Midbrain (tissue), 1 donor: ENCODE results near the gene ADGRG6.
"Not testable (repeated sequence)": the region's sequence is repeated elsewhere in the genome, so short reads cannot be mapped to it uniquely, and the experiment has no call there.

ENCODE experiments used
- DNase-seq: peaks from one replicate; lab custom pipeline; 2025; lab: John Stamatoyannopoulos, UW

The ADGRG6 gene

DNA sequence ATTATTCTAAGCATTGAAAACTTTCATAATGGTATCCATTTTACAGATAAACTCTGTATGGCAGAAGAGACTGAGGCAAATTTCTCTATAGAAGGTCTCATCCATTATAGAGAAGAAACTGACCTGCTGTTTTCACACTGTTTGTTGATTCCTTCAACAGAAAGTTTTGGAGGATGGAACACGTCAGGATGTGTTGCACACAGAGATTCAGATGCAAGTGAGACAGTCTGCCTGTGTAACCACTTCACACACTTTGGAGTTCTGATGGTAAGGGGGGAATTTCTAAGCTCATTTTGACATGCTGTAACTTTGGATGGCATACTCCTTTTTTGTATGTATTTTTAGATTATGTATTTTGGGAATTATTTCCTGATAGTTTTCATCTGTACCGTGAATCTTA, 109.3 kb downstream of the ADGRG6 start:
- DNase-seq, result no peak

DNA sequence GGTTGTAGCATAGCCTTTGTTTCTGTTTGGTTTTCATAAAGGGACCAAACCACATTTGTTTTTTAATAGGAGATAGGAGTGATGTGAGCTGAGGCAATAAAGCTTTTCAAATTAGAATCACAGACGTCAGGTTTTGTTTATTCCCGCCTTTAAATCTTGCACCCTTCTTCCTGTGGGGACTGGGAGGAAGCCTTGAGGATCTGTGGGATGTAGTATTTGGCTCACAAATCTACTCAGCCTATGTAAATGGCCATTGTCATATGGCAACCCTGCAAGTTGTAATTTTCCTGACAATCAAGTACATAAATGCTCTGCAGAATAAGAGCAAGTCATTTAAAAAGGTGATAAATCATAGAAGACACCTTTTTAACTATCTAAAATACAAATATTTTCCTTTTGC, 110.4 kb downstream of the ADGRG6 start:
- no peak for DNase-seq

DNA sequence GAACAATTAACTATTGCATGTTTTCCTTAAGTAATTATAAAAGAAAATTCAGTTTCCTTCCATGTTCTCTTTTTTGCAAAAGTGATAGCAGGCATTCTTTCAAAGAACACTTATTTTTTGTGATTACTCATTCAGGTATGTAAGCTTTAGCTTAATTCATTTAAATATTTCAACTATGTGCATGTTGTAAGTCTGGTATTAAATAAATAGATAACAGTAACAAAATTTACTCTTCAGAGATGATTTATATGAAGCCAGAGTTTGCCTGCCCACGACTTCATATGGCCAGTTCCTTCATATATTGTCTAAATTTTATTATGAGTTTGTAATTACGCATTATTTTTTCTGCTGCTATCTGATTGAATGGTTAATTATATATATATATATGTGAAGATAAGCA, 110.9 kb downstream of the ADGRG6 start:
- no peak for DNase-seq

DNA sequence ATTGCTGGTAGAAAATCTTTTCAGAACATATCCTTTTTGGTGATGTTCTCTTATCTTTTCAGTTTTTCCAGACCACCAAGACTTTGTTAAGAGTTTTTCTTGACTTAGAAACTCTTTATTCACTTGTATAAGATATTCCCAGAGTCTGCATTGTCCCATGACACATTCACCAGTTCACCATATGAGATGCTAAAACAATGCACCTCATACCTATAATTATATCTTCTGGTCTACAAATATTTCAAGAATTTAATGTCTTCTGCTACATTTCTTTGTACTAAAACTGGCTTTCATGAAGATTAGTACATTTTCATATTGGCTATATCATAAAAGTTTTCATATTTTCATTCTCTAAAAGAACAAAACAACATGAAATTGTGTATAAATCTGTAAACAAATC, 111.3 kb downstream of the ADGRG6 start:
- DNase-seq, result no peak

DNA sequence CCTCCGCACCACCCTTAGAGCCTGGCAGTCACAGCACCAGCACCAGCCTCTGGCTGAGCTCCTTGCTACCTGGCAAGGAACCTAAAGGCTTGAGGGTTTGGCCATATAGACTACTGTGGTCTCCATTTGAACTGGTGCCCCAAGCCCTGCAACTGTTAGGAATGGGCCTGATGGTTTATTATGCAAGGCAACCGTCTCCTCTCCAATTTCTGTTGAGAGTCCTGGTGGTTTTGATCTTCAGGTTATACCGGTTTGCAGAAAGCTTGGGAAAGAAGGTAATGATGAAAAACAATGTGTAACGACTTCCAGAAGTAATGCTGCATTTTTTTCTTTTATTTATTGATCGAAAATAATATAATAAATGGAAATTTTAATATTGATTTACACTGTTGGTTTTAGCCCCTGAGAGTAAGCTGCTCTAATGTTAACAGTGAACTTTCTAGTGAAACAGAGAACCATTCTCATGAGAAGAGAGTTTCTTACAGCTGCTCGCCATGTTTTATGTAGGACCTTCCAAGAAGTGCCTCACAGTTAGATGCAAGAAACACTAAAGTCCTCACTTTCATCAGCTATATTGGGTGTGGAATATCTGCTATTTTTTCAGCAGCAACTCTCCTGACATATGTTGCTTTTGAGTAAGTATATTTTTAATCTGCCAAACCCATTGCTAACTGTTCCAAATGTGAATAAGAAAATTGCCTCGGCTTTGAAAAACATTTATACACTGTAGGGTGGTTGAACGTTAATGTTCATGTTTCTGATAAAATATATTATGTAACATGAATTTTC, 112.8 kb downstream of the ADGRG6 start:
- no peak for DNase-seq

DNA sequence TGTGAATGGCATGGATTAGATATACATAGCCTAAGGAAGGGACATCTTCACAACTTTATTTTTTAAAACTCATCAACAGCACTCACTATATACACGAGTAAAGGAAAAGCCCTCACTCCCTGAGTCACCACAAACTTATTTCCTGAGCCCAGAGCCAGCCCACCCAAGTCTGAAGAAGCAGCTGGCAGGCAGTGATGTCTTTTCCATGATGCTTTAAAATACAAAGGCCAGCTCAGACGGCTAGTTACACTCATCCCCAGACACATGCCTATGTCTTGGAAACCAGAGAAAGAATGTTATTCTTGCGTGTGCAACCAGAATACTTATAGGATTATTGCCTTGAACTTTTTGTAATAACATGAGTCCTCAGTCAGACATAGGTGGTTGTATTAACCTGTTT, 114.4 kb downstream of the ADGRG6 start:
- no peak for DNase-seq

DNA sequence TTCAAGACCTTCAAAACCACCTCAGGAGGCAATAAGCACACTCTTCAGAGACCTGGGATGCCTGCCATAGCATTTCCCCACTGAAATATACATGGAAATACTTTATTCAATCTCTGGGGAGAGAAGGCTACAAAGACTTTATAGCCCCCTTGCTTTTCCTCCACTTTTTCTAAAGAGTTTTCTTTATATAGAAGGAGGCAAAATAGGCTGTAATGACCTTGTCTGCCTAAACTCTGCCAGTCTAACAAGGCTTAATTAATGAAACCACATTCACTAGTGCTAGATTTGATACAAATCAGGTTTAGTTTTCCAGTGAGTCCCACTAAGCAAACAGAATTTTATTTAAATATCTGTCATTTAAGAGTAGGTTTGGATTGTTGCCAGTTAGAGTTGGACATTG, 114.9 kb downstream of the ADGRG6 start:
- no peak for DNase-seq

DNA sequence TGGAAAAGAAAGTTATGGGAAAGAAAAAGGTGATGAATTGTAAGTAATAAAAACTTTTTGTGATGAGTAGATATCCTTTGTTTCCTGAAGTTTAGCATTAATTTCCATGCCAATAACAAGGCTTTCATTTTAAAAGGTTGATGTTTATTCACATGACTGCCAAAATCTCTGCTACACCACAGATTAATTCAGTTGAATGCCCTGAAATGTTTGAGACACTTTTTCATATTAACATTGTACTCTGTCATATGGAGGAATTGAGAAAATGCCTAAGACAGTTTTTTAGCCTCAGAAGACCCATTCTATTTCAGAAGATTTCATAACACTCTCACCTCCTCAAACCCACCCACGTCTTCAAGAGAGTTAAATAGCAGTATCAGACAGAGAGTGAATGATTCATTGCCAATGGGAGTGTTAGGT, 115.5 kb downstream of the ADGRG6 start:
- no peak for DNase-seq

DNA sequence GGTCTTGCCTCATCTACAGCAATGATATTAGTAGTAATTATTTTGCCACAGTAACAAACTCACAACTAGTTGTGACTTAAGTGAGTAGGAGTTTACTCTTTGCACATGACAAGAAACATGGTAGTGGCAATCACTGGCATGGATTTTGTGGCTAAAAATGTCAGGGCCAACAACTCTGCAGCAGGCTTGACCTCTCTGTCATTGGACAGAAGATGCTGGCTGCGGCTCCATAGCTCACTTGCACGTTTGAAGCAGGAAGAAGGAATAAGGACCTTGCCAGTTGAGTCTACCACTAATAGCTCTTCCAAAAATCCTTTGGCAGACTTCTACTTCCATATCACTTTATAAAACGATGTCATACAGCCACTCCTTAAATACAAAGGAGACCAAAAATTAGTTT, 117.3 kb downstream of the ADGRG6 start:
- no peak for DNase-seq

DNA sequence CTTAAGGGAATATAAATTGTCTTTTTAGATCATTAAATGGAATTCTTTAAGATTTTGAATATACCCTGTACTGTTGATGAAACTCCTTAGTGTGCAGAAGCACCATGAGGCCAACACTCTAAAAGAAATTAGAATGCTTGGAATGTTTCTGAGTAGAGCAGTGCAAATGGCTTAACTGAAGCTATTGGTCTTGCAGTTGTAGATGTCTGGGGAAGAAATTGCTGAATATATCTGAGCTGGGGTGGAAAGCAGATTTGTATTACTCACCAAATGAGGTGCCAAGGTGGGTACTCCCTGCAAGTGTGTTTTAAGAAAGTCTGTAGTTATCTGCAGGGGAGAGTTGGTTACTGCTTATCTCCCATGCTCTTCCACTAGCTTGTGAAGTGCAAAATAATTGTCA, 119.0 kb downstream of the ADGRG6 start:
- DNase-seq, result no peak

DNA sequence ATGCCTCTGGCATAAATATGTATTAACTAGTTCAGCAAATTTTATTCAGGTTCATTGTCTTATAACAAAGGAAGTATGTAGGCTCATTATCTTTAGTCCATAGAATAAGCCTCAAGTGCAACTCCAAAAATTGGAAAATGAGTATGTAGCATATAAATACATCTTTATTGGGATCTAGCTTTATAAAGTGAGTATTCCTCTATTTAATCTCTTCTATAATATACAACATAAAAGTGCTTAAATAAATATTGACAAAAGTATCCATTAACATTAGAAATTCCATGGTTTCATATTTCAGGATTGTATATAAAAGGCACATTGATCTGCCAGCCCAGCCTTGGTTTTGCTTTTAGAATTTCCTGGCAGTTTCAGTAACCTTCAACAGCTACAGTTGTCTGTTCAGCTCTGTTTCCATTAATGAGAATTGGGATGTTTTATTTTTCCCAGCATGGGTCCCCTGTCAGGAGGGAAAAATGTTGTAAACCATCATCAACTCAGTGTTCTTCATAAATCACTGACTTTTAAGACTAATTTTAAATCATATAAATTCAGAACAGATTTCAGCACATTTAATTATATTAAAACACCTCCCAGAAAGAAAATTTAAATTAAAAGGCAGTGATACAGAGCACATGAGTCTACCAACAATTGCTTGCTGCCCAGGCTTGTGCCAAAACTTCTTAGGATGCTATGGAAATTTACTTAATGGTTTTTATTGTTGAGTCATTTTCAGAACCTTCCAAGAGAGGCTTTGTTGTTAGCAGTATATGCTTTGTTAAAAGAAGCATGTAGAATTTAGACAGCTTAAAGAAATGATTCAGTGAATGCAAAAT, 119.7 kb downstream of the ADGRG6 start:
- no peak for DNase-seq

DNA sequence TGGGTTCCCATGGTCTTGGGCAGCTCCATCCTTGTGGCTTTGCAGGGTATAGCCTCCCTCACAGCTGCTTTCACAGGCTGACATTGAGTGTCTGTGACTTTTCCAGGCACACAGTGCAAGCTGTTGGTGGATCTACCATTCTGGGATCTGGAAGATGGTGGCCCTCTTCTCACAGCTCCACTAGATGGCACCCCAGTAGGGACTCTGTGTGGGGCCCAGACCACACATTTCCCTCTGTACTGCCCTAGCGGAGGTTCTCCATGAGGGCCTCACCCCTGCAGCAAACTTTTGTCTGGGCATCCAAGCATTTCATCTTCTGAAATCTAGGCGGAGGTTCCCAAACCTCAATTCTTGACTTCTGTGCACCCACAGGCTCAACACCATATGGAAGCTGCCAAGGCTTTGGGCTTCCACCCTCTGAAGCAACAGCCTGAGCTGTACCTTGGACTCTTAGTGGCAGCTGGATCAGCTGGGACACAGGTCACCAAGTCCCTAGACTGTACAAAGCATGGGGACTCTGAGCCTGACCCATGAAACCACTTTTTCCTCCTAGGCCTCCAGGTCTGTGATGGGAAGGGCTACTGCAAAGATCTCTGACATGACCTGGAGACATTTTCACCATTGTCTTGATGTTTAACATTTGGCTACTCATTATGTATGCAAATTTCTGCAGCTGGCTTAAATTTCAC, 124.8 kb downstream of the ADGRG6 start:
- DNase-seq, result not testable (repeated sequence)

DNA sequence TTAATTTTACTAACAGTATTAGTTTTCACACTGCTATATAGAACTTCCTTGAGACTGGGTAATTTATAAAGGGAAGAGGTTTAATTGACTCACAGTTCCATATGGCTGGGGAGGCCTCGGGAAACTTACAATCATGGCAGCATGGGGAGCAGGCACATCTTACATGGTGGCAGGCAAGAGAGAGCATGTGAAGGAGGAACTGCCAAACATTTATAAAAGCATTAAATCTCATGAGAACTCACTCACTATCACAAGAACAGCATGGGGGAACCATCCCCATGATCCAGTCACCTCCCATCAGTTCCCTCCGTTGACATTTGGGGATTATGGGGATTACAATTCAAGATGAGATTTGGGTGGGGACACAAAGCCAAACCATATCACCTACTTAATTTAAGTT, 126.7 kb downstream of the ADGRG6 start:
- DNase-seq, result not testable (repeated sequence)

DNA sequence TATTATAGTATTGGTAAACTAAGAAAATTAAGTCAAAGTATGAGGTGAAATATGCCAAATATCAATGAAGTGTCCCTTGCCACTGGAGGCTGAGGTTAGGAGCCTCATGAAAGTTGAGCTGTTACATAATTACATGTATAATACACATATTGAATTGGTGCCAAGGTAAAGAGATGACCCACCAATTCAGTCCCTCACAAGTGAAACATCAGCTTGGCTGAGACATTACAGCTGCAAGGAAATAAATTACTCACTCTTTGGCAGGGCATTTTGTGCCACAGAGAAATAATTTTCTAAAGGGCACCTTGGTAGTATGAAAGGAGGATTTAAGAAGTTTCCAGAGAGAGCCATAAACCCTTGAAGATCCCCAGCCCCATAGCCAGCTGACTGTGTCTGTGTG, 127.4 kb downstream of the ADGRG6 start:
- DNase-seq, result no peak

DNA sequence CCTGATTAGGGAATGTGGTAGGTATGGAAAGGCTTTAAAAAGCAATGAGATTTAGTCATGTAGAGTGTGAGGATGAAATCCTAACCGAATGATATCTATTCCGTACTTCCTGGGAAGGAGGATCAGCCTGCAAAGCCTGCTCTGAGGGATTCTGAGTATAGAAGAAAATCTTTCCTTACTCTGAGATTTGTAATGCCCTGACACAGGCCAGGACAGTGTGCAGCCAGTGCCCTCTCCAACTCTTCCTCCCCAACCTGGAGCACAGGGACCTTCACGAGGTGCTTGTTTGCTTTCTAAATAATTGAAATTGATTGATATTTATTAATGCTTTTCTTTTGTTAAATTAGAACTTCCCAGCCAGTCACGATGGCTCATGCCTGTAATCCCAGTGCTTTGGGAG, 131.6 kb downstream of the ADGRG6 start:
- DNase-seq, result no peak

DNA sequence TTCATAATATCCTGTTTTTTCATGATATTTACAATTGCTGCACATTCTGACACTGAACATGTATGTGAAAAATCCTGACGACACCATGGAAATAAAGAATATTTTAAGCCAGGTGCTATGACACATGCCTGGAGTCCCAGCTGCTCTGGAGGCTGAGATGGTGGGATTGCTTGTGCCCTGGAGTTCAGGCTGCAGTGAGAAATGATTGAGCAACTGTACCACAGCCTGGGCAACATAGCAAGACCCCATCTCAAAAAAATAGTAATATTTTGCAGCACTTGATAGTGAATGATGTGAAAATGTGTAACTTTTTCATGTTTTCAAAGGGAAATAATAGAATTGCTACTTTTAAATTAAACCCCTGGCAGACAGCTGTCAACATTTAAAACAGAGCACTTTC, 137.1 kb downstream of the ADGRG6 start:
- no peak for DNase-seq

DNA sequence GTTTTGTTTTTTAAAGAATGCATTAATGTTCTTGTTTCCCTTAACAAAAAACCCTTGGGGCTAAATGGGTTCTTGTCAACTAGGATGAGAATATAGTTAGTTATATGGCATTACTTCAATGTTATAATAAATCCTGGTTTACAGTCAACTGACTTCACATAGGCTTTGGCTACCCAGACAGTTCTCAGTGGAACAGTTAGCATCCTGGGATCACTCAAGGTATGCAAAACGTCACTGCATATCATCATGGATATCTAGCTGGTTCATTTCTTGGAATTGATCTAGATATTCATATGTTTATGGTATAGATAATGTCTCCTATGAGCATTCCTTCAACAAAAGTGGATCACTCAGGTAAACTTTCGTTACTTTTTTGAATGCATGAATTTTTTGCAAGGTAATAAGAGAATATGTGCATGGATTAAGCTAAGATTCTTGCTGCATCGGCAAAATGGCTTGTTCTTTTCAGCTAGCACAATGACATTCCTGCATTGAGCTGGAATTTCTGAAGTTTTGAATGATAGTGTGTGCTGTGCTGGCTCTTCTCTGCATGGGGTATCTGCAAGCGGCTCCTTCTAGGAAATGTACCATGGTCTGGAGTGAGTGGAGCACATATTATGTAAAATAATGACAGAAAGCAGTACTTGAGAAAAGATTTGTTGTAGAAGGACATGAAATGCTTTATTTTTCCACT, 138.9 kb downstream of the ADGRG6 start:
- no peak for DNase-seq

DNA sequence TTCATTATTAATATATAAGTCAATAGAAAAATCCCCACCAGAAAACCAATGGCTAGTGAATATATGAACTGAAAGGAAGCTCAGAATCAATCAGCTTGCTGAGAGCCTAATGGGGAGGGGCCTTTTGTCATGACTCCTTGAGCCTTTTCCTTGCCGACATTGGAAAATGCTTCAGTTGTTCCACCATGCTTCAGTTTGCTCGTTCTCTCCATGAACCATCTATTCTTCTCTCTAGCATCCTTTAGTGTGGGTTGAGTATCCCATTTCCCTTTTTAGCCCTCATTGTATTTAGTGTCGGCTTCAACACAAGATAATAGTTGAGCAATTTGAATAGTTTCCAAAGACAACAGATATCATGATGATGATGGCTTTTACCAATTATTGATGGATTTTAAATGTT, 139.9 kb downstream of the ADGRG6 start:
- DNase-seq, result no peak

DNA sequence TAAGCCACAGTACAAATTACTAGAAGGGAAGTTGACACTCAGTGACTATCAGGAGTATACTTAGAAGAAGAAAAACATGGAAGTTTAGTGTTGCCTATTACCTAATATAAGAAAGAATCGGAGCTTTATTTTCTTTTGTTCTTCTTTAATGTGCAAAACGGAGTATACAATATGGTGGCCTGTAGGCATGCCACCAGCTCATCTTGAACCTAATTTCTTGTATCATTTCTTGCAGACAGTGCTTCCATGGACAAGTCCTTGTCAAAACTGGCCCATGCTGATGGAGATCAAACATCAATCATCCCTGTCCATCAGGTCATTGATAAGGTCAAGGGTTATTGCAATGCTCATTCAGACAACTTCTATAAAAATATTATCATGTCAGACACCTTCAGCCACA, 141.3 kb downstream of the ADGRG6 start:
- DNase-seq, result no peak

DNA sequence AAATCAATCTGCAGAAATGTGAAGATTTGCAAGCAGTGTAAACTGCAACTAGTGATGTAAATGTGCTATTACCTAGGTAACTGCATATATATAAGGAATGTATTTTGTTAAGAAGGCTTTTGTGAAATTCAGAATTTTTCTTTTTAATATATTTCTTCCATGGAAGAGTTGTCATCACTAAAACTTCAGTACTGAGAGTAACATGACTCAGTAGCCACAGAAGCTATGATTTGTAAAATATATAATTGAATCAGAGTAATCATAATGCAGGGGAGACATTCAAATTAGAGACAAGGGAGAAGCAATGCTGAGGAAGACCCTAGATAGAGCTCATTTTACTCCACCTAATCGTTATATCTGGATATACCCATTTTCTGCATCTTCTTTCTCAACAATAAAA, 141.7 kb downstream of the ADGRG6 start:
- DNase-seq, result no peak

DNA sequence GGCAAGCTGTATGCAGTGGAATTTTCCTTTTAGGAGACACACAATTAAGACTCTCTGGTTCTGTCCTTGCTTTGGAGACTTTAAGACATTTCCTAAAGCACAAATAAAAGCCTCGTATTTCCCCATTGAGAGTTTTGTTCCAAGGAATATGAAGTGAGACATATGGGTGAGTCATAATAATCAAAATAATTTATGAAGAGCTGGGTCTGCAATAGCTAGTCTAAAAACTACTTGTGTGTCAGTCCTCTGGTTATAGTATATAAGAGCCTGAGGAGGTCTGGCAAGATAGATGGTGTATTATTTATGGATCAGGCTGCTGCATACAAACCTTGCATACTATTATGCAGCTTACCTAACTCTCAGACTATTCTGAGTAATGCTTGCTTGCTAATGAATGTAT, 142.6 kb downstream of the ADGRG6 start:
- no peak for DNase-seq

DNA sequence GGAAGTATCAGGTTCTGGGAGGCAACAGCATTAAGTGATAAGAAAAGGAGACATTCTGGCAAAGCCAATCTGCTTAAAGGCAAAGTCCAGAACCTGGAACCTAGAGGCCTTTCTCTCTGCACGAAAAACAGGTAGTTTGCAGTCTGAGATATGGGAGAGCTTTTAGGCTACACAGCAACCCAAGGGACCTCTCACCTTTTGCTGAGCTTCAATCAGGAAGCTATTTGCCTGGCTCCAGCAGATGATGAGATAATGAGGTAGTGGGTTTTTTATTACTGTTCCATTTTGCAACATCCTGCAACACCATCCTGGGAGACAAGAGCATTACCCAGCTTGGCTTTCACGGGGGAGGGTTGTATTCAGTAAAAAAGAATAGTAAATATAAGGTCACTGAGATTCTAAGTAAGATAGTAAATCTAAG, 143.1 kb downstream of the ADGRG6 start:
- no peak for DNase-seq
